GM23338 (cell line): ENCODE data around the gene BPIFB2. TPM values are rescaled to one million over a fixed set of nuclear protein-coding genes. Genes with fewer than 3 reads are reported as not detected.

Source experiments
- ATAC-seq: fragments of 200-7000 bp; cut with Tn5 transposase; 3 replicates; pipeline ENCODE4 v1.9.1; 2020
- DNase-seq: peaks from one replicate; pipeline ENCODE4 v3.0.0-alpha.2; 2015; ENCODE audit warnings: low spot score
- H2AFZ ChIP-seq: fragments of 200-600 bp; sonication (generic); 2 replicates; pipeline ENCODE4 v1.8.0; 2016; ENCODE audit warnings: antibody characterized with exemption, mild to moderate bottlenecking, moderate library complexity
- H3F3A ChIP-seq: fragments of 200-600 bp; sonication (generic); replicated peaks from 2 replicates; pipeline ENCODE4 v1.8.0; 2017; ENCODE audit warnings: antibody characterized with exemption, mixed run types, low read depth
- H3K27ac ChIP-seq: fragments of 200-600 bp; sonication (generic); 2 replicates; pipeline ENCODE4 v1.6.1; 2016; ENCODE audit warnings: low read depth
- H3K27me3 ChIP-seq: fragments of 200-600 bp; sonication (generic); 2 replicates; pipeline ENCODE4 v1.8.0; 2016; ENCODE audit warnings: mild to moderate bottlenecking, mixed run types, moderate library complexity; ENCODE audit not compliant: insufficient read depth
- H3K36me3 ChIP-seq: fragments of 200-600 bp; sonication (generic); 2 replicates; pipeline ENCODE4 v1.8.0; 2016; ENCODE audit warnings: mild to moderate bottlenecking; ENCODE audit not compliant: insufficient read depth
- H3K4me1 ChIP-seq: fragments of 200-600 bp; sonication (generic); 2 replicates; pipeline ENCODE4 v1.8.0; 2016; ENCODE audit warnings: mild to moderate bottlenecking, moderate library complexity; ENCODE audit not compliant: insufficient read depth
- H3K4me2 ChIP-seq: fragments of 200-600 bp; sonication (generic); 2 replicates; pipeline ENCODE4 v1.7.1; 2017; ENCODE audit warnings: mixed run types
- H3K4me3 ChIP-seq: fragments of 200-600 bp; sonication (generic); 2 replicates; pipeline ENCODE4 v1.6.1; 2016; ENCODE audit warnings: mixed run types
- H3K79me2 ChIP-seq: fragments of 200-600 bp; sonication (generic); replicated peaks from 2 replicates; pipeline ENCODE4 v1.8.0; 2017; ENCODE audit warnings: mild to moderate bottlenecking; ENCODE audit not compliant: insufficient read depth
- H3K9me2 ChIP-seq: fragments of 200-600 bp; sonication (generic); 2 replicates; pipeline ENCODE4 v1.8.0; 2017; ENCODE audit not compliant: insufficient read depth
- H4K20me1 ChIP-seq: fragments of 200-600 bp; sonication (generic); replicated peaks from 2 replicates; pipeline ENCODE4 v1.8.0; 2017; ENCODE audit warnings: mild to moderate bottlenecking; ENCODE audit not compliant: insufficient read depth
- H3K27ac Mint-ChIP-seq: 2 replicates; pipeline ENCODE4 v1.8.0; 2020; ENCODE audit warnings: inconsistent platforms, mild to moderate bottlenecking, moderate library complexity, mixed read lengths
- H3K27me3 Mint-ChIP-seq: 3 replicates; pipeline ENCODE4 v1.8.0; 2022; ENCODE audit warnings: low read depth, mild to moderate bottlenecking, moderate library complexity, mixed read lengths, inconsistent platforms; ENCODE audit not compliant: insufficient read depth, poor library complexity
- H3K36me3 Mint-ChIP-seq: 3 replicates; pipeline ENCODE4 v1.8.0; 2021; ENCODE audit warnings: low read depth, mild to moderate bottlenecking, inconsistent platforms, moderate library complexity, mixed read lengths
- H3K4me1 Mint-ChIP-seq: 3 replicates; pipeline ENCODE4 v1.8.0; 2020; ENCODE audit warnings: mild to moderate bottlenecking, inconsistent platforms, mixed read lengths
- H3K4me3 Mint-ChIP-seq: 3 replicates; pipeline ENCODE4 v1.8.0; 2021; ENCODE audit warnings: moderate library complexity, mild to moderate bottlenecking, inconsistent platforms, mixed read lengths
- H3K9me3 Mint-ChIP-seq: 3 replicates; pipeline ENCODE4 v1.8.0; 2020; ENCODE audit warnings: moderate library complexity, mild to moderate bottlenecking, inconsistent platforms, mixed read lengths
- CREB1 ChIP-seq: fragments of 250-450 bp; sonication (Bioruptor Pico); IDR thresholded peaks from 2 replicates; pipeline ENCODE4 v1.5.0; 2020; ENCODE audit warnings: low read depth, mild to moderate bottlenecking, moderate library complexity
- EZH2 ChIP-seq: fragments of 200-600 bp; sonication (generic); IDR thresholded peaks from one replicate; pipeline ENCODE4 v1.8.0; 2017; ENCODE audit warnings: antibody characterized with exemption, mild to moderate bottlenecking, low read depth; ENCODE audit not compliant: unreplicated experiment
- JUNB ChIP-seq: IDR thresholded peaks from one replicate; pipeline ENCODE4 v1.6.1; 2016; ENCODE audit warnings: antibody characterized with exemption; ENCODE audit not compliant: unreplicated experiment
- NANOG ChIP-seq: IDR thresholded peaks from 2 replicates; pipeline ENCODE4 v1.6.1; 2016; ENCODE audit warnings: antibody characterized with exemption, borderline replicate concordance
- POLR2AphosphoS5 ChIP-seq: IDR thresholded peaks from 2 replicates; pipeline ENCODE4 v1.6.1; 2016; ENCODE audit warnings: antibody characterized with exemption, low read depth
- STAT1 ChIP-seq: IDR thresholded peaks from one replicate; pipeline ENCODE4 v1.6.1; 2016; ENCODE audit warnings: antibody characterized with exemption; ENCODE audit not compliant: unreplicated experiment
- ZNF114 ChIP-seq: fragments of 250-450 bp; sonication (Bioruptor Pico); IDR thresholded peaks from 2 replicates; pipeline ENCODE4 v1.5.0; 2020; ENCODE audit warnings: mild to moderate bottlenecking, moderate library complexity
- ZNF331 ChIP-seq: fragments of 250-450 bp; sonication (Bioruptor Pico); IDR thresholded peaks from 2 replicates; pipeline ENCODE4 v1.5.0; 2020; ENCODE audit warnings: low read depth, mild to moderate bottlenecking, moderate library complexity
- polyA plus RNA-seq: library from polyadenylated mRNA; unstranded; fragments of >200 nt; fragmentation: Nextera tagmentation; extraction: Ambion mirVana; gene quantifications from 2 replicates; pipeline ENCODE4 v1.2.1, GENCODE V29; 2016
- total RNA-seq: library from RNA; depleted of rRNA; stranded (reverse); fragments of >200 nt; shearing (Covaris generic); gene quantifications from 2 replicates; pipeline ENCODE4 v1.2.3, GENCODE V29; 2014
- TF ChIP-seq, protein P1 (sequence below), 2 experiments: fragments of 200-600 bp in 1 of 2; sonication (generic) in 1 of 2; conservative IDR thresholded peaks; 2 replicates each; pipeline versions ENCODE4 v1.5.1 to v1.6.1; 2016 to 2017; ENCODE audit warnings: antibody characterized with exemption in 2 of 2, low read depth in 2 of 2, mild to moderate bottlenecking in 2 of 2, moderate library complexity in 1 of 2
- TF ChIP-seq, protein P2 (sequence below): IDR thresholded peaks from 2 replicates; pipeline ENCODE4 v1.6.1; 2016; ENCODE audit warnings: antibody characterized with exemption
- TF ChIP-seq, protein P3 (sequence below): IDR thresholded peaks from one replicate; pipeline ENCODE4 v1.6.1; 2018; ENCODE audit warnings: antibody characterized with exemption; ENCODE audit not compliant: unreplicated experiment
- TF ChIP-seq, protein P4 (sequence below): fragments of 250-450 bp; sonication (Bioruptor Pico); IDR thresholded peaks from 2 replicates; pipeline ENCODE4 v1.5.0; 2020; ENCODE audit warnings: mild to moderate bottlenecking, moderate library complexity

The BPIFB2 gene
- total and polyA plus RNA-seq, 2 experiments from 2014 or later, result not detected

DNA sequence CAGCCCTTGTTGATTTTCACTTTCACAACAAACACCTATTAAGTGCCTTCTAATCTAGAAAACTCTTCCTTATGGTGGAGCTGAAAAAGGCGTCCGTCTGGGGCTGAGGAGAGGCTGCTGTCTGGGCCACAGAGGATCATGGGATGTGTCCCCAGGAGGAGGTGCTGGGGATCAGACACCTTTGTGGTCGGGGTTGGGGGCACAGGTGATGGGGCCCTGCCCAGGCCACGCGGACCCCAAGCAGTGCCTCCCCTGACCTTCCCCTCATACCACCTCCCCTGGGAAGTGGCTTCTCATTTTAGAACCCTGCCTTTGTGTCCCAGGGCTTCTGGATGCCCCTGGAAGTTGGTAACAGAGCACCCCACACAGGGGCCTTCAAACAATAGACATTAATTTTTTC, 44.3 kb upstream of the BPIFB2 start (continued):
- TF ChIP-seq, protein P1, sequence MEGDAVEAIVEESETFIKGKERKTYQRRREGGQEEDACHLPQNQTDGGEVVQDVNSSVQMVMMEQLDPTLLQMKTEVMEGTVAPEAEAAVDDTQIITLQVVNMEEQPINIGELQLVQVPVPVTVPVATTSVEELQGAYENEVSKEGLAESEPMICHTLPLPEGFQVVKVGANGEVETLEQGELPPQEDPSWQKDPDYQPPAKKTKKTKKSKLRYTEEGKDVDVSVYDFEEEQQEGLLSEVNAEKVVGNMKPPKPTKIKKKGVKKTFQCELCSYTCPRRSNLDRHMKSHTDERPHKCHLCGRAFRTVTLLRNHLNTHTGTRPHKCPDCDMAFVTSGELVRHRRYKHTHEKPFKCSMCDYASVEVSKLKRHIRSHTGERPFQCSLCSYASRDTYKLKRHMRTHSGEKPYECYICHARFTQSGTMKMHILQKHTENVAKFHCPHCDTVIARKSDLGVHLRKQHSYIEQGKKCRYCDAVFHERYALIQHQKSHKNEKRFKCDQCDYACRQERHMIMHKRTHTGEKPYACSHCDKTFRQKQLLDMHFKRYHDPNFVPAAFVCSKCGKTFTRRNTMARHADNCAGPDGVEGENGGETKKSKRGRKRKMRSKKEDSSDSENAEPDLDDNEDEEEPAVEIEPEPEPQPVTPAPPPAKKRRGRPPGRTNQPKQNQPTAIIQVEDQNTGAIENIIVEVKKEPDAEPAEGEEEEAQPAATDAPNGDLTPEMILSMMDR (conservative IDR thresholded peaks at IDR 0.05; ENCODE audit: low read depth in 2 of 2), result no peak
- TF ChIP-seq, protein P2, sequence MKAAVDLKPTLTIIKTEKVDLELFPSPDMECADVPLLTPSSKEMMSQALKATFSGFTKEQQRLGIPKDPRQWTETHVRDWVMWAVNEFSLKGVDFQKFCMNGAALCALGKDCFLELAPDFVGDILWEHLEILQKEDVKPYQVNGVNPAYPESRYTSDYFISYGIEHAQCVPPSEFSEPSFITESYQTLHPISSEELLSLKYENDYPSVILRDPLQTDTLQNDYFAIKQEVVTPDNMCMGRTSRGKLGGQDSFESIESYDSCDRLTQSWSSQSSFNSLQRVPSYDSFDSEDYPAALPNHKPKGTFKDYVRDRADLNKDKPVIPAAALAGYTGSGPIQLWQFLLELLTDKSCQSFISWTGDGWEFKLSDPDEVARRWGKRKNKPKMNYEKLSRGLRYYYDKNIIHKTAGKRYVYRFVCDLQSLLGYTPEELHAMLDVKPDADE, result no peak
- TF ChIP-seq EZH2 (no peak), NANOG (no peak), ZNF331 (no peak), ZNF114 (CRISPR knock-in tag) (no peak), JUNB (no peak), STAT1 (no peak), CREB1 (no peak)

DNA sequence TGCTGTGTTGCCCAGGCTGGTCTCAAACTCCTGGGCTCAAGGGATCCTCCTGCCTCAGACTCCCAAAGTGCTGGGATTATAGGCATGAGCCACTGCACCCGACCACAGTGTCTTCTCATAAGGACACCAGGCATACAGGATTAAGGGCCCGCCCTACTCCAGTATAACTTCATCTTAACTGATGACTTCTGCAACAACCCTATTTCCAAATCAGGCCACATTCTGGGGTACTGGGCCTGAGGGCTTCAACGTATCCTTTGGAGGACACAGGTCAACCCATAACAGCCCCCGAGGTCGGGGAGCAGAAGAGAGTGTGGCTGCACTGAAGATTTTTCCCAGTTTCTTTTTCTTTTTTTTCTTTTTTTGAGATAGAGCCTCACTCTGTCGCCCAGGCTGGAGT, 42.9 kb upstream of the BPIFB2 start:
- Mint-ChIP-seq H3K27ac (no peak overlapping the region), H3K4me3 (no peak overlapping the region), H3K9me3 (no peaks in the 10 kb centered on the region; the same call in none of the 3 replicates), H3K27me3 (peaks cover 8% of the 10 kb centered on the region), H3K4me1 (no peaks in the 10 kb centered on the region), H3K36me3 (no peaks in the 10 kb centered on the region)
- H3K4me2 ChIP-seq, result no peak overlapping the region
- H3K27ac ChIP-seq, result no peak overlapping the region
- no peak overlapping the region for H2AFZ ChIP-seq
- no peaks in the 10 kb centered on the region for H3K36me3 ChIP-seq
- H3F3A ChIP-seq, result no peaks in the 10 kb centered on the region
- H3K4me1 ChIP-seq, result no peaks in the 10 kb centered on the region
- H3K9me2 ChIP-seq, result no peaks in the 10 kb centered on the region
- ATAC-seq (no peak), DNase-seq (no peak)
- H4K20me1 ChIP-seq, result no peaks in the 10 kb centered on the region
- no peaks in the 10 kb centered on the region for H3K27me3 ChIP-seq
- H3K79me2 ChIP-seq, result no peaks in the 10 kb centered on the region
- H3K4me3 ChIP-seq, result no peak overlapping the region
- no peak for TF ChIP-seq ZNF114 (CRISPR knock-in tag)
- TF ChIP-seq, protein P2, result no peak
- TF ChIP-seq, protein P3, sequence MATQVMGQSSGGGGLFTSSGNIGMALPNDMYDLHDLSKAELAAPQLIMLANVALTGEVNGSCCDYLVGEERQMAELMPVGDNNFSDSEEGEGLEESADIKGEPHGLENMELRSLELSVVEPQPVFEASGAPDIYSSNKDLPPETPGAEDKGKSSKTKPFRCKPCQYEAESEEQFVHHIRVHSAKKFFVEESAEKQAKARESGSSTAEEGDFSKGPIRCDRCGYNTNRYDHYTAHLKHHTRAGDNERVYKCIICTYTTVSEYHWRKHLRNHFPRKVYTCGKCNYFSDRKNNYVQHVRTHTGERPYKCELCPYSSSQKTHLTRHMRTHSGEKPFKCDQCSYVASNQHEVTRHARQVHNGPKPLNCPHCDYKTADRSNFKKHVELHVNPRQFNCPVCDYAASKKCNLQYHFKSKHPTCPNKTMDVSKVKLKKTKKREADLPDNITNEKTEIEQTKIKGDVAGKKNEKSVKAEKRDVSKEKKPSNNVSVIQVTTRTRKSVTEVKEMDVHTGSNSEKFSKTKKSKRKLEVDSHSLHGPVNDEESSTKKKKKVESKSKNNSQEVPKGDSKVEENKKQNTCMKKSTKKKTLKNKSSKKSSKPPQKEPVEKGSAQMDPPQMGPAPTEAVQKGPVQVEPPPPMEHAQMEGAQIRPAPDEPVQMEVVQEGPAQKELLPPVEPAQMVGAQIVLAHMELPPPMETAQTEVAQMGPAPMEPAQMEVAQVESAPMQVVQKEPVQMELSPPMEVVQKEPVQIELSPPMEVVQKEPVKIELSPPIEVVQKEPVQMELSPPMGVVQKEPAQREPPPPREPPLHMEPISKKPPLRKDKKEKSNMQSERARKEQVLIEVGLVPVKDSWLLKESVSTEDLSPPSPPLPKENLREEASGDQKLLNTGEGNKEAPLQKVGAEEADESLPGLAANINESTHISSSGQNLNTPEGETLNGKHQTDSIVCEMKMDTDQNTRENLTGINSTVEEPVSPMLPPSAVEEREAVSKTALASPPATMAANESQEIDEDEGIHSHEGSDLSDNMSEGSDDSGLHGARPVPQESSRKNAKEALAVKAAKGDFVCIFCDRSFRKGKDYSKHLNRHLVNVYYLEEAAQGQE, result no peak
- TF ChIP-seq, protein P4, sequence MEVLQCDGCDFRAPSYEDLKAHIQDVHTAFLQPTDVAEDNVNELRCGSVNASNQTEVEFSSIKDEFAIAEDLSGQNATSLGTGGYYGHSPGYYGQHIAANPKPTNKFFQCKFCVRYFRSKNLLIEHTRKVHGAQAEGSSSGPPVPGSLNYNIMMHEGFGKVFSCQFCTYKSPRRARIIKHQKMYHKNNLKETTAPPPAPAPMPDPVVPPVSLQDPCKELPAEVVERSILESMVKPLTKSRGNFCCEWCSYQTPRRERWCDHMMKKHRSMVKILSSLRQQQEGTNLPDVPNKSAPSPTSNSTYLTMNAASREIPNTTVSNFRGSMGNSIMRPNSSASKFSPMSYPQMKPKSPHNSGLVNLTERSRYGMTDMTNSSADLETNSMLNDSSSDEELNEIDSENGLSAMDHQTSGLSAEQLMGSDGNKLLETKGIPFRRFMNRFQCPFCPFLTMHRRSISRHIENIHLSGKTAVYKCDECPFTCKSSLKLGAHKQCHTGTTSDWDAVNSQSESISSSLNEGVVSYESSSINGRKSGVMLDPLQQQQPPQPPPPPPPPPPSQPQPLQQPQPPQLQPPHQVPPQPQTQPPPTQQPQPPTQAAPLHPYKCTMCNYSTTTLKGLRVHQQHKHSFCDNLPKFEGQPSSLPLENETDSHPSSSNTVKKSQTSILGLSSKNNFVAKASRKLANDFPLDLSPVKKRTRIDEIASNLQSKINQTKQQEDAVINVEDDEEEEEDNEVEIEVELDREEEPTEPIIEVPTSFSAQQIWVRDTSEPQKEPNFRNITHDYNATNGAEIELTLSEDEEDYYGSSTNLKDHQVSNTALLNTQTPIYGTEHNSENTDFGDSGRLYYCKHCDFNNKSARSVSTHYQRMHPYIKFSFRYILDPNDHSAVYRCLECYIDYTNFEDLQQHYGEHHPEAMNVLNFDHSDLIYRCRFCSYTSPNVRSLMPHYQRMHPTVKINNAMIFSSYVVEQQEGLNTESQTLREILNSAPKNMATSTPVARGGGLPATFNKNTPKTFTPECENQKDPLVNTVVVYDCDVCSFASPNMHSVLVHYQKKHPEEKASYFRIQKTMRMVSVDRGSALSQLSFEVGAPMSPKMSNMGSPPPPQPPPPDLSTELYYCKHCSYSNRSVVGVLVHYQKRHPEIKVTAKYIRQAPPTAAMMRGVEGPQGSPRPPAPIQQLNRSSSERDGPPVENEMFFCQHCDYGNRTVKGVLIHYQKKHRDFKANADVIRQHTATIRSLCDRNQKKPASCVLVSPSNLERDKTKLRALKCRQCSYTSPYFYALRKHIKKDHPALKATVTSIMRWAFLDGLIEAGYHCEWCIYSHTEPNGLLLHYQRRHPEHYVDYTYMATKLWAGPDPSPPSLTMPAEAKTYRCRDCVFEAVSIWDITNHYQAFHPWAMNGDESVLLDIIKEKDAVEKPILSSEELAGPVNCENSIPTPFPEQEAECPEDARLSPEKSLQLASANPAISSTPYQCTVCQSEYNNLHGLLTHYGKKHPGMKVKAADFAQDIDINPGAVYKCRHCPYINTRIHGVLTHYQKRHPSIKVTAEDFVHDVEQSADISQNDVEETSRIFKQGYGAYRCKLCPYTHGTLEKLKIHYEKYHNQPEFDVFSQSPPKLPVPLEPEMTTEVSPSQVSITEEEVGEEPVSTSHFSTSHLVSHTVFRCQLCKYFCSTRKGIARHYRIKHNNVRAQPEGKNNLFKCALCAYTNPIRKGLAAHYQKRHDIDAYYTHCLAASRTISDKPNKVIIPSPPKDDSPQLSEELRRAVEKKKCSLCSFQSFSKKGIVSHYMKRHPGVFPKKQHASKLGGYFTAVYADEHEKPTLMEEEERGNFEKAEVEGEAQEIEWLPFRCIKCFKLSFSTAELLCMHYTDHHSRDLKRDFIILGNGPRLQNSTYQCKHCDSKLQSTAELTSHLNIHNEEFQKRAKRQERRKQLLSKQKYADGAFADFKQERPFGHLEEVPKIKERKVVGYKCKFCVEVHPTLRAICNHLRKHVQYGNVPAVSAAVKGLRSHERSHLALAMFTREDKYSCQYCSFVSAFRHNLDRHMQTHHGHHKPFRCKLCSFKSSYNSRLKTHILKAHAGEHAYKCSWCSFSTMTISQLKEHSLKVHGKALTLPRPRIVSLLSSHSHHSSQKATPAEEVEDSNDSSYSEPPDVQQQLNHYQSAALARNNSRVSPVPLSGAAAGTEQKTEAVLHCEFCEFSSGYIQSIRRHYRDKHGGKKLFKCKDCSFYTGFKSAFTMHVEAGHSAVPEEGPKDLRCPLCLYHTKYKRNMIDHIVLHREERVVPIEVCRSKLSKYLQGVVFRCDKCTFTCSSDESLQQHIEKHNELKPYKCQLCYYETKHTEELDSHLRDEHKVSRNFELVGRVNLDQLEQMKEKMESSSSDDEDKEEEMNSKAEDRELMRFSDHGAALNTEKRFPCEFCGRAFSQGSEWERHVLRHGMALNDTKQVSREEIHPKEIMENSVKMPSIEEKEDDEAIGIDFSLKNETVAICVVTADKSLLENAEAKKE, result no peak
- no peak for TF ChIP-seq POLR2AphosphoS5
- TF ChIP-seq JUNB, result no peak
- no peak for TF ChIP-seq CREB1
- no peak for TF ChIP-seq EZH2
- TF ChIP-seq STAT1, result no peak
